ENCODE measurements around the gene POLN.
"Not testable (repeated sequence)": the region's sequence is repeated elsewhere in the genome, so short reads cannot be mapped to it uniquely, and the experiment has no call there.

Gene POLN

GRCh38 chr4:2250357-2251072, 8.6 kb upstream of the POLN start:
- DNase-seq = no peak

GRCh38 chr4:2249526-2250356, 7.8 kb upstream of the POLN start:
- no peak for DNase-seq

- no peak for DNase-seq
Measured at GRCh38 chr4:2248821-2249261, 6.9 kb upstream of the POLN start.

GRCh38 chr4:2248044-2248780, 6.3 kb upstream of the POLN start:
- no peak for DNase-seq

- no peak for DNase-seq
Measured at GRCh38 chr4:2247128-2248043, 5.5 kb upstream of the POLN start.

- no peak for DNase-seq
Measured at GRCh38 chr4:2246384-2247127, 4.6 kb upstream of the POLN start.

GRCh38 chr4:2245787-2246275, 3.9 kb upstream of the POLN start:
- no peak for DNase-seq

GRCh38 chr4:2245057-2245786, 3.3 kb upstream of the POLN start:
- no peak for DNase-seq

- DNase-seq = peak; percentile 65
Measured at GRCh38 chr4:2243681-2244380, 1.9 kb upstream of the POLN start.

- peak; percentile 58 for DNase-seq
Measured at GRCh38 chr4:2241003-2241402, 918 bp downstream of the POLN start.

GRCh38 chr4:2236944-2237666, 4.8 kb downstream of the POLN start:
- DNase-seq = peak; percentile 50

- DNase-seq = no peak
Measured at GRCh38 chr4:2231082-2231481, 10.8 kb downstream of the POLN start.

GRCh38 chr4:2226261-2226660, 15.7 kb downstream of the POLN start:
- no peak for DNase-seq

GRCh38 chr4:2222838-2223237, 19.1 kb downstream of the POLN start:
- no peak for DNase-seq

- DNase-seq = not testable (repeated sequence)
Measured at GRCh38 chr4:2221378-2221777, 20.5 kb downstream of the POLN start.

- peak; percentile 88 for DNase-seq
Measured at GRCh38 chr4:2220016-2220630, 21.8 kb downstream of the POLN start.

- DNase-seq = no peak
Measured at GRCh38 chr4:2219233-2219760, 22.6 kb downstream of the POLN start.

GRCh38 chr4:2218436-2218835, 23.5 kb downstream of the POLN start:
- no peak for DNase-seq

- no peak for DNase-seq
Measured at GRCh38 chr4:2217726-2218125, 24.2 kb downstream of the POLN start.
